Right lobe of liver (tissue), 6 donors: ENCODE measurements around the gene MINK1. TPM values are rescaled to one million over a fixed set of nuclear protein-coding genes. Genes with fewer than 3 reads are reported as not detected.

Source experiments
- ATAC-seq, 4 donors: fragments of 200-7000 bp; cut with Tn5 transposase; one replicate each; pipeline ENCODE4 v1.9.1; 2020; ENCODE audit warnings: mild to moderate bottlenecking in 4 of 4, moderate library complexity in 4 of 4
- DNase-seq, 3 donors: peaks; one replicate each; pipeline ENCODE4 v3.0.0-alpha.2; 2020
- H3K27ac ChIP-seq, 3 donors: fragments of 200-600 bp; one replicate each; pipeline ENCODE4 v1.8.0; 2022
- H3K27me3 ChIP-seq, 2 donors: fragments of 200-600 bp; one replicate each; pipeline ENCODE4 v1.8.0; 2022
- H3K36me3 ChIP-seq, 4 donors: fragments of 200-600 bp; sonication (generic) in 1 of 4; one replicate each; pipeline versions ENCODE4 v1.5.1 to v1.8.0; 2017 to 2022; ENCODE audit warnings: control low read depth in 1 of 4
- H3K4me1 ChIP-seq, 4 donors: fragments of 200-600 bp; sonication (generic) in 1 of 4; one replicate each; pipeline versions ENCODE4 v1.5.1 to v1.8.0; 2017 to 2022; ENCODE audit warnings: control low read depth in 1 of 4
- H3K4me3 ChIP-seq, 3 donors: fragments of 200-600 bp; one replicate each; pipeline ENCODE4 v1.8.0; 2022
- H3K9me3 ChIP-seq, 4 donors: fragments of 200-600 bp; sonication (generic) in 1 of 4; one replicate each; pipeline versions ENCODE4 v1.5.1 to v1.8.0; 2017 to 2022; ENCODE audit warnings: control low read depth in 1 of 4
- CTCF ChIP-seq, 4 donors: fragments of 200-600 bp in 3 of 4; fragments of 450-650 bp in 1 of 4; IDR thresholded peaks; one replicate each; pipeline versions ENCODE4 v1.5.1 to v1.8.0; 2016 to 2022; ENCODE audit warnings: antibody characterized with exemption in 4 of 4, mild to moderate bottlenecking in 2 of 4
- POLR2A ChIP-seq: fragments of 450-650 bp; IDR thresholded peaks from one replicate; pipeline ENCODE4 v1.6.1; 2017; ENCODE audit warnings: antibody characterized with exemption, mild to moderate bottlenecking
- WGBS: methylation state at CpG from one replicate; pipeline ENCODE4 v1.1.6; 2018; ENCODE audit warnings: low coverage, low lambda C conversion rate; ENCODE audit not compliant: insufficient coverage; ENCODE audit errors: missing lambda C conversion rate; 5-methylcytosine and 5-hydroxymethylcytosine counted together
- intact Hi-C, 2 donors: fragments of 100-400 bp; cut with DNase I; formaldehyde crosslinking; loops; one replicate each; pipeline versions ENCODE4 v1.11.2 to v1.14.1; 2022
- total RNA-seq, 6 experiments: library from RNA; depleted of rRNA in 2 of 6; stranded (reverse); fragments of >200 nt in 2 of 6; fragmentation: NEBNext Ultra II Directional in 3 of 6; extraction: Animal tissue kit (Norgen Biotek cat#: 25700) in 3 of 6; gene quantifications; one replicate each; pipeline versions ENCODE4 v1.1.0 to v1.2.4, GENCODE V29; 2016 to 2023
- donor health status: DM: no; HTN: yes; CAD: no.
- donor health status: DM: no; HTN: no; CAD: no.
- donor health status: DM: no; HTN: no; CAD: no.
- donor health status: DM: no; HTN: yes; CAD: no.
- donor health status: DM: no; HTN: yes; CAD: no.

Gene MINK1
- total RNA-seq, 6 experiments from 2014 or later = 20.3 to 42.5 (median 28.0) TPM

GRCh38 chr17:4895121-4895520, 62.0 kb downstream of the MINK1 start:
- intact Hi-C loops = no loop called here

GRCh38 chr17:4895657-4896331, 62.7 kb downstream of the MINK1 start:
- no peak for ATAC-seq
- WGBS = 68% methylated on average over 9 of the region's 27 CpGs
- Histone ChIP-seq H3K27ac (no peak overlapping the region), H3K27me3 (no peaks in the 10 kb centered on the region), H3K9me3 (no peaks in the 10 kb centered on the region), H3K4me3 (no peak overlapping the region), H3K4me1 (peaks cover 0 to 25% (median 11%) of the 10 kb centered on the region in 4 donors), H3K36me3 (peaks cover 0 to 43% (median 7%) of the 10 kb centered on the region in 4 donors)
- intact Hi-C loops = no loop called here
- TF ChIP-seq CTCF (IDR thresholded peaks at IDR 0.05) (no peak), POLR2A (no peak)
- peak in 2 of 3 donors; percentile 49 to 57 for DNase-seq

More at GRCh38 chr17:4895121-4895520, 62.0 kb downstream of the MINK1 start:
- Histone ChIP-seq H3K4me3 (no peak overlapping the region), H3K27me3 (no peaks in the 10 kb centered on the region), H3K36me3 (peaks cover 0 to 50% (median 13%) of the 10 kb centered on the region in 4 donors), H3K4me1 (peaks cover 0 to 21% (median 8%) of the 10 kb centered on the region in 4 donors), H3K27ac (no peak overlapping the region), H3K9me3 (no peaks in the 10 kb centered on the region)
- TF ChIP-seq POLR2A (no peak), CTCF (IDR thresholded peaks at IDR 0.05) (no peak)
- WGBS = 96% methylated on average over 4 of the region's 13 CpGs
- ATAC-seq (no peak), DNase-seq (peak in 1 of 3 donors; percentile 52)

DNA sequence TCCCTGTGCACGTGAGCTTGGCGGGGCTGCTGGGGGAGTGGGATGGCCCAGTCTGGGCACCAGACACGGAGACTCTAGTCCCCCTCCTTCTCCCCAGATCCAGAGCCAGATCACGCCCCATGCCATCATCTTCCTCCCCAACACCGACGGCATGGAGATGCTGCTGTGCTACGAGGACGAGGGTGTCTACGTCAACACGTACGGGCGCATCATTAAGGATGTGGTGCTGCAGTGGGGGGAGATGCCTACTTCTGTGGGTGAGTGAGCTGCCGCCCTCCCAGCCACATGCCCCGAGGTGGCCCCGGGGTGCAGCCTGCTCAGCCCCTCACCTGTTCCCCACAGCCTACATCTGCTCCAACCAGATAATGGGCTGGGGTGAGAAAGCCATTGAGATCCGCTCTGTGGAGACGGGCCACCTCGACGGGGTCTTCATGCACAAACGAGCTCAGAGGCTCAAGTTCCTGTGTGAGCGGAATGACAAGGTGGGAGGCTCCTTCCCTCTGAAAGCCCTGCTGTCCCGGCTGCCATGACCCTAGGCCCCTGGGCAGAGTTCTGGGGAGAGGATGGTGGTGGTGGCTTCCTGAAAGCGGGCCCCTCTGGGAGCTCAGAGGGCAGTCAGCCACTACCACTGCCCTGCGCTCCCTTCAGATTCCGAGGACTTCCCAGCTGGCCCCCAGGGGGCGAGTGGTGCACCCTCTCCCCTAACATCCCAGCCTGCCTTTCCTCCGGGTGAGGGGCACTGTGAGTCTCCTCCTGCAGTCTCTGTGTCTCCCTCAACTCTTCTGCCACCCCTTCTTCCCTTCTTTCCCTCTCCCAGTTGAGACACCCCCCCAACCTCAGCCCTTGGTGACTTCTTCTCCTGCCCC, 63.4 kb downstream of the MINK1 start:
- intact Hi-C loops = no loop called here

DNA sequence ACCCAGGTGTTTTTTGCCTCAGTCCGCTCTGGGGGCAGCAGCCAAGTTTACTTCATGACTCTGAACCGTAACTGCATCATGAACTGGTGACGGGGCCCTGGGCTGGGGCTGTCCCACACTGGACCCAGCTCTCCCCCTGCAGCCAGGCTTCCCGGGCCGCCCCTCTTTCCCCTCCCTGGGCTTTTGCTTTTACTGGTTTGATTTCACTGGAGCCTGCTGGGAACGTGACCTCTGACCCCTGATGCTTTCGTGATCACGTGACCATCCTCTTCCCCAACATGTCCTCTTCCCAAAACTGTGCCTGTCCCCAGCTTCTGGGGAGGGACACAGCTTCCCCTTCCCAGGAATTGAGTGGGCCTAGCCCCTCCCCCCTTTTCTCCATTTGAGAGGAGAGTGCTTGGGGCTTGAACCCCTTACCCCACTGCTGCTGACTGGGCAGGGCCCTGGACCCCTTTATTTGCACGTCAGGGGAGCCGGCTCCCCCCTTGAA, 64.1 kb downstream of the MINK1 start:
- Histone ChIP-seq H3K4me3 (no peak overlapping the region), H3K9me3 (no peaks in the 10 kb centered on the region), H3K27me3 (no peaks in the 10 kb centered on the region), H3K27ac (no peak overlapping the region), H3K36me3 (peaks cover 0 to 34% (median 7%) of the 10 kb centered on the region in 4 donors), H3K4me1 (peaks cover 0 to 27% (median 12%) of the 10 kb centered on the region in 4 donors)
- 90% methylated on average over 3 of the region's 10 CpGs for WGBS
- no peak for TF ChIP-seq POLR2A
- no peak for TF ChIP-seq CTCF (IDR thresholded peaks at IDR 0.05)
- ATAC-seq = no peak
- intact Hi-C loops = no loop called here
- peak in 1 of 3 donors; percentile 57 for DNase-seq

More for the DNA sequence above, 63.4 kb downstream of the MINK1 start:
- no peak overlapping the region for H3K4me3 ChIP-seq
- DNase-seq (peak in 1 of 3 donors; percentile 52), ATAC-seq (no peak)
- peaks cover 0 to 41% (median 7%) of the 10 kb centered on the region in 4 donors for H3K36me3 ChIP-seq
- no peak overlapping the region for H3K27ac ChIP-seq
- 100% methylated on average over 1 of the region's 27 CpGs for WGBS
- H3K27me3 ChIP-seq = no peaks in the 10 kb centered on the region
- H3K9me3 ChIP-seq = no peaks in the 10 kb centered on the region
- H3K4me1 ChIP-seq = peaks cover 0 to 27% (median 12%) of the 10 kb centered on the region in 4 donors
- no peak for TF ChIP-seq CTCF (IDR thresholded peaks at IDR 0.05)
- no peak for TF ChIP-seq POLR2A
